Measurements from ENCODE around the gene SLC6A18. TPM values are rescaled to one million over a fixed set of nuclear protein-coding genes. Genes with fewer than 3 reads are reported as not detected.
A peak's percentile ranks its signal among the peaks of the same experiment; 100 is the strongest.

SLC6A18 gene
- total RNA-seq, 1 donor from 2014 or later: not detected

GRCh38 chr5:1187950-1188334 lies 37.2 kb upstream of the SLC6A18 start:
- DNase-seq (ENCODE audit: low spot score, unreplicated experiment): no peak
- peaks cover 34% of the 10 kb centered on the region for H3K4me1 Mint-ChIP-seq (ENCODE audit: low read depth)

DNA sequence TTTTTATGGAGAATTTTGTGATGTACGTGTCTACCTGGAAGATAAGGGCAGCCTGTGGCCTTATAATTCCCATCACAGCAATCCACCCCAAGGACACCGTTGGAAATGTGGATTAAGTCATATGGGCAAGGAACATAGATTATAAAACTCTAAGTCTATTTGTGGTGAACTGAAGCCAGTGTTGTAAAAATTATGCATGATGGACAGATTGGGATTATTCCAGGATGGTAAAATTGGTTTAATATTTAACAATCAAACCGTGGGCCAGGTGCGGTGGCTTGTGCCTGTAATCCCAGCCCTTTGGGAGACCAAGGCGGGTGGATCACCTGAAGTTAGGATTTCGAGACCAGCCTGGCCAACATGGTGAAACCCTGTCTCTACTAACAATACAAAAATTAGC lies 36.7 kb upstream of the SLC6A18 start:
- no peaks in the 10 kb centered on the region for H3K27me3 Mint-ChIP-seq

More at GRCh38 chr5:1187950-1188334, 37.2 kb upstream of the SLC6A18 start:
- no peak overlapping the region for H3K4me3 Mint-ChIP-seq (ENCODE audit: low read depth)
- no peaks in the 10 kb centered on the region for H3K36me3 Mint-ChIP-seq (ENCODE audit: insufficient read depth)
- H3K27ac Mint-ChIP-seq: no peak overlapping the region
- no peaks in the 10 kb centered on the region for H3K9me3 Mint-ChIP-seq (ENCODE audit: low read depth)
- TF ChIP-seq, protein P1, sequence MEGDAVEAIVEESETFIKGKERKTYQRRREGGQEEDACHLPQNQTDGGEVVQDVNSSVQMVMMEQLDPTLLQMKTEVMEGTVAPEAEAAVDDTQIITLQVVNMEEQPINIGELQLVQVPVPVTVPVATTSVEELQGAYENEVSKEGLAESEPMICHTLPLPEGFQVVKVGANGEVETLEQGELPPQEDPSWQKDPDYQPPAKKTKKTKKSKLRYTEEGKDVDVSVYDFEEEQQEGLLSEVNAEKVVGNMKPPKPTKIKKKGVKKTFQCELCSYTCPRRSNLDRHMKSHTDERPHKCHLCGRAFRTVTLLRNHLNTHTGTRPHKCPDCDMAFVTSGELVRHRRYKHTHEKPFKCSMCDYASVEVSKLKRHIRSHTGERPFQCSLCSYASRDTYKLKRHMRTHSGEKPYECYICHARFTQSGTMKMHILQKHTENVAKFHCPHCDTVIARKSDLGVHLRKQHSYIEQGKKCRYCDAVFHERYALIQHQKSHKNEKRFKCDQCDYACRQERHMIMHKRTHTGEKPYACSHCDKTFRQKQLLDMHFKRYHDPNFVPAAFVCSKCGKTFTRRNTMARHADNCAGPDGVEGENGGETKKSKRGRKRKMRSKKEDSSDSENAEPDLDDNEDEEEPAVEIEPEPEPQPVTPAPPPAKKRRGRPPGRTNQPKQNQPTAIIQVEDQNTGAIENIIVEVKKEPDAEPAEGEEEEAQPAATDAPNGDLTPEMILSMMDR (IDR thresholded peaks at IDR 0.05; ENCODE audit: unreplicated experiment): no peak
- no peaks in the 10 kb centered on the region for H3K27me3 Mint-ChIP-seq

GRCh38 chr5:1189269-1189668 lies 35.9 kb upstream of the SLC6A18 start:
- H3K4me1 Mint-ChIP-seq (ENCODE audit: low read depth): peaks cover 27% of the 10 kb centered on the region
- no peak overlapping the region for H3K27ac Mint-ChIP-seq
- no peak for DNase-seq (ENCODE audit: low spot score, unreplicated experiment)
- H3K27me3 Mint-ChIP-seq: no peaks in the 10 kb centered on the region
- H3K9me3 Mint-ChIP-seq (ENCODE audit: low read depth): no peaks in the 10 kb centered on the region
- H3K4me3 Mint-ChIP-seq (ENCODE audit: low read depth): no peak overlapping the region
- H3K36me3 Mint-ChIP-seq (ENCODE audit: insufficient read depth): no peaks in the 10 kb centered on the region
- TF ChIP-seq, protein P1 (IDR thresholded peaks at IDR 0.05; ENCODE audit: unreplicated experiment): no peak

More for the DNA sequence above, 36.7 kb upstream of the SLC6A18 start:
- H3K4me3 Mint-ChIP-seq (ENCODE audit: low read depth): no peak overlapping the region
- no peaks in the 10 kb centered on the region for H3K36me3 Mint-ChIP-seq (ENCODE audit: insufficient read depth)
- no peaks in the 10 kb centered on the region for H3K9me3 Mint-ChIP-seq (ENCODE audit: low read depth)
- TF ChIP-seq, protein P1 (IDR thresholded peaks at IDR 0.05; ENCODE audit: unreplicated experiment): no peak
- no peak overlapping the region for H3K27ac Mint-ChIP-seq
- peaks cover 31% of the 10 kb centered on the region for H3K4me1 Mint-ChIP-seq (ENCODE audit: low read depth)
- DNase-seq (ENCODE audit: low spot score, unreplicated experiment): no peak

DNA sequence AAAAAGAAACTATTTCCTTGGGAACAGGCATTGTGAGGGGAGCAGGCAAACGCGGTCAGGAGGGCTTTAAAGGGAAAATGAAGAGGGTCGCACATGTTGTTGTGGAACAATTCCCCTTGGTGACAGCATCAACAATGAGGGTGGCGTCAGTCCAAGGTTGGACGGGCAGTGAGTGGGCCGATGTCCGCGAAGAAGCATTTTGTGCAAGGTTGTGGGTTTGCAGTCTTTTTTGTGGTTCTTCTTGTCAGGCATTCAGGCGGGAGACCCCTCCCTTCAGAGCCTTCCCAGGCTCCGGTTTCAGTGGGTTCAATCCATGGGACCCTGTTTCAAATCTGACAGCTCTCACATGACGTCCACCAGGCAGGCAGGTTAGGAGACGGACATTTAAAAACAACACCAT lies 34.9 kb upstream of the SLC6A18 start:
- Mint-ChIP-seq H3K4me3 (ENCODE audit: low read depth) (no peak overlapping the region), H3K4me1 (ENCODE audit: low read depth) (peaks cover 27% of the 10 kb centered on the region), H3K27me3 (no peaks in the 10 kb centered on the region), H3K27ac (peak overlapping the region; percentile 78), H3K36me3 (ENCODE audit: insufficient read depth) (no peaks in the 10 kb centered on the region), H3K9me3 (ENCODE audit: low read depth) (no peaks in the 10 kb centered on the region)
- no peak for DNase-seq (ENCODE audit: low spot score, unreplicated experiment)
- TF ChIP-seq, protein P1 (IDR thresholded peaks at IDR 0.05; ENCODE audit: unreplicated experiment): no peak

DNA sequence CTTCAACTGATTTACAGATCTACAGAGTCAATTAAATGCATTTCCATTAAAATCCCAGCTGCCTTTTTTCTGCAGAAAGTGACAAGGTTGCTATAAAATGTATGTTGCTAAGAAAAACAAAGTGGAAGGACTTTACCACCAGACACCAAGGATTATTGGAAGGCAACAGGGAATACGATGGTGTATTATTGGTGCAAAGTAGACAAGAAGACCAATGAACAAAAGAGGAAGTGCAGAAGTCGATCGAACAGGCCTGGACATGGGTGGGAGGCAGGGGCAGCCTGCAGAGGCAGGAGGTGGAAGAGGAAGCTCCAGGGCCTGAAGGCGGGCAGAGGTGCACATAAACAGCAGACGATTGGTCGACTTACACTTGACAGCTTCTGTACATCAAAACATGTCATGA lies 34.3 kb upstream of the SLC6A18 start:
- no peak overlapping the region for H3K4me3 Mint-ChIP-seq (ENCODE audit: low read depth)
- H3K27me3 Mint-ChIP-seq: no peaks in the 10 kb centered on the region
- H3K27ac Mint-ChIP-seq: no peak overlapping the region
- peaks cover 22% of the 10 kb centered on the region for H3K4me1 Mint-ChIP-seq (ENCODE audit: low read depth)
- DNase-seq (ENCODE audit: low spot score, unreplicated experiment): no peak
- TF ChIP-seq, protein P1 (IDR thresholded peaks at IDR 0.05; ENCODE audit: unreplicated experiment): no peak
- no peaks in the 10 kb centered on the region for H3K36me3 Mint-ChIP-seq (ENCODE audit: insufficient read depth)
- no peaks in the 10 kb centered on the region for H3K9me3 Mint-ChIP-seq (ENCODE audit: low read depth)
